ENCODE measurements around the gene B3GALT6.

B3GALT6 gene

DNA sequence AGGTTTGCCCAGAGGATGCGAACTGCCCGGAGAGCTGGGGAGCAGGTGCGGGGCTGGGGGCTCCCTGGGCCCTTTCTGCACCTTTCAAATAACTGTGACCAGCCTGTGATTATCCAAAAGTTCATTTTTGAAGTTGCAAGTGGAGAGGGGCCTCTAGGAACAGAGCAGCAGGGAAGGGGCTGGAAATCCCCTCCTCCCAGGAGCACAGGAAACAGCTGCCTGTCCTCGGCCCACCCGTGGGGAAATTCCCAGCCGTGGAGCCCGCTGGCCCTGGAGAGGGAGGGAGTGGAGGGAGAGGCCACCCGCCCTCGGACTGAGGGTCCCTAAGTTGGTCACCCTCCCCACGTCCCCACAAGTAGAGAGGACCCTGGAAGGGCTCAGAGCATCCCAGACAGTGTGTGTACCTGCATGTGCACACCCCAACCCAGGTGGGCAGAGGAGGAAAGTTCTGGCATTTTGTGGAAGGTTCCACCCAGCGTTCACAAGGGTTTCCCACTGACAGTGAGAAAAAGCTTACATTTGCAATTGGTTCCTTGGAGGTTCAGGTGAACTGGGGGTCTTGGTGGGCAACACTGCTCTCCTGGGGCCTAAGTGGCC is 16.9 kb upstream of the B3GALT6 start:
- TF ChIP-seq, protein P1, sequence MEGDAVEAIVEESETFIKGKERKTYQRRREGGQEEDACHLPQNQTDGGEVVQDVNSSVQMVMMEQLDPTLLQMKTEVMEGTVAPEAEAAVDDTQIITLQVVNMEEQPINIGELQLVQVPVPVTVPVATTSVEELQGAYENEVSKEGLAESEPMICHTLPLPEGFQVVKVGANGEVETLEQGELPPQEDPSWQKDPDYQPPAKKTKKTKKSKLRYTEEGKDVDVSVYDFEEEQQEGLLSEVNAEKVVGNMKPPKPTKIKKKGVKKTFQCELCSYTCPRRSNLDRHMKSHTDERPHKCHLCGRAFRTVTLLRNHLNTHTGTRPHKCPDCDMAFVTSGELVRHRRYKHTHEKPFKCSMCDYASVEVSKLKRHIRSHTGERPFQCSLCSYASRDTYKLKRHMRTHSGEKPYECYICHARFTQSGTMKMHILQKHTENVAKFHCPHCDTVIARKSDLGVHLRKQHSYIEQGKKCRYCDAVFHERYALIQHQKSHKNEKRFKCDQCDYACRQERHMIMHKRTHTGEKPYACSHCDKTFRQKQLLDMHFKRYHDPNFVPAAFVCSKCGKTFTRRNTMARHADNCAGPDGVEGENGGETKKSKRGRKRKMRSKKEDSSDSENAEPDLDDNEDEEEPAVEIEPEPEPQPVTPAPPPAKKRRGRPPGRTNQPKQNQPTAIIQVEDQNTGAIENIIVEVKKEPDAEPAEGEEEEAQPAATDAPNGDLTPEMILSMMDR (IDR thresholded peaks at IDR 0.05; ENCODE audit: low read depth, low read length), result no peak
- no peak for DNase-seq (ENCODE audit: extremely low read depth, low read depth)

DNA sequence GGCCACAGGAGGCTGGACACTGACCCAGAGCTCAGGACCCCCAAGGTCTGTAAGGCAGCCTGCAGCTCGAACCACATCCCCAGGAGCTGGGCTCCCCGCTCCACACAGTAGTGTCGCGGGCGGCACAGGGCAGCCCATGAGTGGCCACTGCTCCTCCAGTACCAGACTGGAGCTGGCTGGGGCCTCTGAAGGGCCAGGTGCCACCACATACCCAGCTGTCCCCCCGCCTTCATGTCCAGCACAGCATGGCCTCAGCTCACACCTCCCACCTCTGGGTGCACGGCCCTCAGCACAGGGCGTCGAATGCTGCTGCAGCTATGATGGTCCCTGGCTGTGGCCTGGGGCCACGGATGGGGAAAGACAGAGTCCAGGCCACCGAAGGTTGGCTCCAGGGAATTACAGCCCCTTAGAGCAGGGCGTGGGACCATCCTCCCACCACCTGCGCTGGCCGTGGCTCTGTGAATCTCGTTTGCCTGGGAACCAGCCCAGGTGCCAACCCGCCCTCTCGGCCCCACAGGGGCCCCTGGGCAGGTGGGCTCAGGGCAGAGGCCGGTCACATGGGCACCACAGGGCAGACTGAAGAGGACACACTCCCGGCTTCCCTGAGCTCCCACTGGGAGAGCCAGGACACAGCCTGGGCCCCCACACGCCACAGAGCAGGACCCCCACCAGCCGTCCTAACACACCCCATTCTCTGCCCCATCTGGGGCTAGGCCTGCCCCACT is 16.0 kb upstream of the B3GALT6 start:
- TF ChIP-seq, protein P1 (IDR thresholded peaks at IDR 0.05; ENCODE audit: low read depth, low read length), result no peak
- DNase-seq (ENCODE audit: extremely low read depth, low read depth), result no peak

DNA sequence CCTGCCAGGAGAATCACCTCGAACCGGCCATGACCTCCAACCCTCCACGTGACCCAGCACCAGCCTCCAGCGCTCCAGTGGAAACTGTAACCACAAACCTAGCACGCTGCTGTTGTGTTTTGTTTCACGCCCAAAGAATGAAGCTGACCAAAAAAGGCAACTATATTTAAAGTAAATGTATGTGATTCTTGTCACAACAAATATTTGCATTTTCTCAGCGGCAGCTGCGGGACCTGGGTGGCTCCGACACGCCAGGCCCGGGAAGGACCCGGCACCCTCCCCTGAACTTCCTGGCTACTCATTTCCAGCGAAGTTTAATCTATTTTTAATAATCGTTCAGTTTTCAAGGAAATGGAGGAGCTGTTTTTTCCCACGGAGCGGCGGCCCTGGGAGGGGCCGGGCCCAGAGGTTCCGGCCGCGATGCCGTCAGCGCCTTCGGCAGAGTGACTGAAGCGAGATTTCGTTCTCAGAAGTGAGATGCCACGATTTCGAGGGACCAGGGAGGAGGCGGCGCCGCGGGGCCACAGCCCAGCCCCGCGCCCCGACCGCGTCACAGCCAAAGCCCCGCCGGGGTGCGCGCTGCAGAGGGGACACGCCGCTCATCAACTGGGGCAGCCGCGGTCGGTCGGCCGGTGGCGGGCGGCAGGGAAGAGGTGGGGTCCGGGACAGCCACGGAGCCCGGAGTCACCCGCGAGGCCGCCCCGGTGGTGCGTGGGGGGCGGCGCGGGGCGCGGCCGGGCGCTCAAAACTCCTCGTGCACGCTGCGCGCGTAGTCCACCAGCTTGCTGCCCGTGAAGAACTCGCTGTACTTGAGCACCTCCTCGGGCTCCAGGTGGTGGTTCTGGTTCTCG is 15.0 kb upstream of the B3GALT6 start:
- TF ChIP-seq, protein P1 (IDR thresholded peaks at IDR 0.05; ENCODE audit: low read depth, low read length), result no peak
- DNase-seq (ENCODE audit: extremely low read depth, low read depth), result no peak

DNA sequence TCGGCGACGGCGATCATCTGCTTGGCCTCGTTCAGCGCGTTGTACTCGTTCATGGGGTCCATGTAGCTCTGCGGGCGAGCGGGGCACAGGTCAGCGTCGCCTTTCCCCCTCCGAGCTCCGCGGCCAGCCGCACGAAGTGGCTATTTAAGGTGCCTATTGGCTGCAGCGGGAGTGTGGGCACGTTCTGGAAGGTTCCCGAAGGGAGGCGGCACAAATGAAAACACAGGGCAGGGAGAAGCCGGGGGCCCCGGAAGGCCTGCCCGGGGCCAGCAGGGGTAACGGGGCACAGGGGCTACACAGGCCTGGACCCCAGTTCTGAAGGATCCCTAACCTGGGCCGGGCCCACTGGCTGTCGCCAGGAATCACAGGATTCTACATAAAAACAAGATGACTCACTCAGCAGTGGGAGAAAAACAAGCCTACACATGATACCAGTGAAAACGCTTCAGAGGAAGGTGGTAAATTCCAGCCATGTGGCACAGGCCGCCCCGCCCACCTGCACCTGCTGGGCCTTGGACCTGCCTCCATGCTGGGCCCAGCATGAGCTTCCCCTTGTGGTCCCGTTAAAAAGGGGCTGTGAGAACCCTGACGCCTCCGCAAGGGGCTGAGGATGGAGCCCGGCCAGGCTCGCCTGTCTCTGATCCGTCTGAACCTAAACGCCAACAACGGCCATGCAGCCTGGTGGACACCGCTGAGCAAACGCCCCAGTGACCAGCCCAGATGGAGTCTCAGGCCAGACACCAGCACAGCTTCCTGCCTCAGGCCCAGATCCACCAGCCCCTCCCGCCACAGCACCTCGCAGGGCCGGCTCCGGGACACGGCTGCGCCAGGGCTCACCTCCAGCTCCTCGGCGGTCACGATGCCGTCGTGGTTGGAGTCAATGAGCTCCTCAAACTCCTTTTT is 14.2 kb upstream of the B3GALT6 start:
- TF ChIP-seq, protein P1 (IDR thresholded peaks at IDR 0.05; ENCODE audit: low read depth, low read length), result no peak
- DNase-seq (ENCODE audit: extremely low read depth, low read depth), result no peak

DNA sequence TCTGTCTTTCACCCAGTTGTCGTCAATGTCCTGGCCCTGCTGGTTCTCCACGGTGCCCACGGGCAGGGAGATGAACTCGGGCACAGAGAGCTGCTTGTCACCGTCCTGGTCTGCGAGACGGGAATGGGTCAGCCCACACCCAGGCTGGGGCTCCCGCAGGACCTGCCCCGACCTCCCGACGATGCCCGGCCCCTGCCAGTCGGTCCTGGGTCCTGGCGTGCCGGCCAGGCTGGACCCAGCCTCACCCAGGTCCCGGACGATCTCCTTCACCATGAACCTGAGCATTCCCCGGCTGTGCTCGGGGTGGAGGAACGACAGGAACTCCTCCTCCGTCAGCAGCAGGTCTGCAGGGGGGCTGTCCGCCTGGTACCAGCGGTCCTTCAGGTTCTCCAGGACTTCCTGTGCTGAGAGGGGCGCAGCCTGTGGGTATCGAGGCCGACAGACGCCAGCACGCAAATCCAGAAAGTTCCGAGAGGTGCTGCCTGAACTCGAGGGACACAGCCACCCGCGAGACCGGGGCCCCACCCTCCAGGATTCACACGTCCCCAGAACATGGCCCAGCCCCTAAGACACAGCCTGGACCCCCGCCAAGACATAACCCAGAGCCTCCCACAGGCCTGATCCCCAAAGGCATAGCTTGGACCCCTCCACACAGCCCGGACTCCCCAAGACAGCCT is 13.4 kb upstream of the B3GALT6 start:
- no peak for DNase-seq (ENCODE audit: extremely low read depth, low read depth)
- TF ChIP-seq, protein P1 (IDR thresholded peaks at IDR 0.05; ENCODE audit: low read depth, low read length), result no peak

DNA sequence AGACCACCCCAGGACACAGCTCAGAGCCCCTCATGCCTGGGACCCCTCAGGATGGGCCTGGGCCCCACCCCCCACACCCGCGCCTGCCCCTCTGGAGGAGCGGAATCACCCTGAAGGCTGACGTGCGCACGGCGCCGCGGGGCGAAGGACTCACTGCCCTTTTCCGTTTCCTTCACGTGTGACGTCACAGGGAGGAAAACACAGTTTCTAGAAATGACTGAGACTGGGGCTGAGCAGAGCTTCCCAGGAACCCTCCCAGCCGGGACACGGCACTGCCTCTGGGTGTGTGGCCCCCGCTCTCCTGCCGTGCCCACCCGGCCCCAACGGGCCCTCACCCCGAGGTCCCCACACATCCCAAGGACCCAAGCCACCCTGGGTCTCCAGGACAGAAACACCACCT is 12.7 kb upstream of the B3GALT6 start:
- TF ChIP-seq, protein P1 (IDR thresholded peaks at IDR 0.05; ENCODE audit: low read depth, low read length), result no peak
- no peak for DNase-seq (ENCODE audit: extremely low read depth, low read depth)

All from AG09319 (cell line).